Stimulated activated naive CD4-positive, alpha-beta T cell treated with Interleukin-2 at 50 U/mL for 16 hours (primary cell): ENCODE results near the gene CCDC192.

ENCODE experiments used
- DNase-seq: peaks from one replicate; lab custom pipeline; 2025; lab: John Stamatoyannopoulos, UW

Gene CCDC192

GRCh38 chr5:127985811-127986325, 282.7 kb downstream of the CCDC192 start:
- no peak for DNase-seq

- DNase-seq: no peak
Measured at GRCh38 chr5:127987354-127988145, 284.4 kb downstream of the CCDC192 start.

- no peak for DNase-seq
Measured at GRCh38 chr5:127988146-127988760, 285.1 kb downstream of the CCDC192 start.
